ENCODE measurements around the gene RICTOR.

The RICTOR gene

GRCh38 chr5:38925154-38925925, 148.9 kb downstream of the RICTOR start:
- Histone ChIP-seq H3K27ac (ENCODE audit: low read depth, low read length) (peak overlapping the region; percentile 80), H3K4me3 (ENCODE audit: low read depth, low read length) (no peak overlapping the region), H2AFZ (ENCODE audit: low read length, unreplicated experiment) (no peak overlapping the region), H3K79me2 (ENCODE audit: control insufficient read depth, insufficient read depth, low read length, unreplicated experiment) (no peaks in the 10 kb centered on the region), H3K36me3 (ENCODE audit: insufficient read depth, low read length) (peaks cover 43% of the 10 kb centered on the region), H3K27me3 (ENCODE audit: insufficient read depth, low read length) (no peaks in the 10 kb centered on the region), H3K4me1 (ENCODE audit: control insufficient read depth, insufficient read depth, low read length, unreplicated experiment) (peaks cover 37% of the 10 kb centered on the region)

- Histone ChIP-seq H3K79me2 (ENCODE audit: control insufficient read depth, insufficient read depth, low read length, unreplicated experiment) (no peaks in the 10 kb centered on the region), H3K4me3 (ENCODE audit: low read depth, low read length) (no peak overlapping the region), H2AFZ (ENCODE audit: low read length, unreplicated experiment) (no peak overlapping the region), H3K27me3 (ENCODE audit: insufficient read depth, low read length) (no peaks in the 10 kb centered on the region), H3K27ac (ENCODE audit: low read depth, low read length) (peak overlapping the region; percentile 80), H3K4me1 (ENCODE audit: control insufficient read depth, insufficient read depth, low read length, unreplicated experiment) (peaks cover 37% of the 10 kb centered on the region), H3K36me3 (ENCODE audit: insufficient read depth, low read length) (peaks cover 39% of the 10 kb centered on the region)
Measured at GRCh38 chr5:38923661-38924451, 150.3 kb downstream of the RICTOR start.

- Histone ChIP-seq H3K4me3 (ENCODE audit: low read depth, low read length) (no peak overlapping the region), H3K4me1 (ENCODE audit: control insufficient read depth, insufficient read depth, low read length, unreplicated experiment) (peaks cover 37% of the 10 kb centered on the region), H3K79me2 (ENCODE audit: control insufficient read depth, insufficient read depth, low read length, unreplicated experiment) (no peaks in the 10 kb centered on the region), H3K36me3 (ENCODE audit: insufficient read depth, low read length) (peaks cover 31% of the 10 kb centered on the region), H2AFZ (ENCODE audit: low read length, unreplicated experiment) (no peak overlapping the region), H3K27ac (ENCODE audit: low read depth, low read length) (no peak overlapping the region), H3K27me3 (ENCODE audit: insufficient read depth, low read length) (no peaks in the 10 kb centered on the region)
Measured at GRCh38 chr5:38922199-38922598, 152.0 kb downstream of the RICTOR start.

GRCh38 chr5:38921174-38921573, 153.0 kb downstream of the RICTOR start:
- Histone ChIP-seq H3K36me3 (ENCODE audit: insufficient read depth, low read length) (peaks cover 25% of the 10 kb centered on the region), H3K27me3 (ENCODE audit: insufficient read depth, low read length) (no peaks in the 10 kb centered on the region), H3K79me2 (ENCODE audit: control insufficient read depth, insufficient read depth, low read length, unreplicated experiment) (no peaks in the 10 kb centered on the region), H3K4me1 (ENCODE audit: control insufficient read depth, insufficient read depth, low read length, unreplicated experiment) (peaks cover 28% of the 10 kb centered on the region), H3K27ac (ENCODE audit: low read depth, low read length) (no peak overlapping the region), H2AFZ (ENCODE audit: low read length, unreplicated experiment) (no peak overlapping the region), H3K4me3 (ENCODE audit: low read depth, low read length) (no peak overlapping the region)

GRCh38 chr5:38916802-38917201, 157.4 kb downstream of the RICTOR start:
- no peak overlapping the region for H3K27ac ChIP-seq (ENCODE audit: low read depth, low read length)
- H3K4me1 ChIP-seq (ENCODE audit: control insufficient read depth, insufficient read depth, low read length, unreplicated experiment): no peaks in the 10 kb centered on the region
- peaks cover 18% of the 10 kb centered on the region for H3K36me3 ChIP-seq (ENCODE audit: insufficient read depth, low read length)
- no peaks in the 10 kb centered on the region for H3K27me3 ChIP-seq (ENCODE audit: insufficient read depth, low read length)
- H3K4me3 ChIP-seq (ENCODE audit: low read depth, low read length): no peak overlapping the region
- H2AFZ ChIP-seq (ENCODE audit: low read length, unreplicated experiment): no peak overlapping the region
- H3K79me2 ChIP-seq (ENCODE audit: control insufficient read depth, insufficient read depth, low read length, unreplicated experiment): no peaks in the 10 kb centered on the region

- Histone ChIP-seq H3K4me3 (ENCODE audit: low read depth, low read length) (no peak overlapping the region), H3K4me1 (ENCODE audit: control insufficient read depth, insufficient read depth, low read length, unreplicated experiment) (no peaks in the 10 kb centered on the region), H3K36me3 (ENCODE audit: insufficient read depth, low read length) (peaks cover 24% of the 10 kb centered on the region), H3K79me2 (ENCODE audit: control insufficient read depth, insufficient read depth, low read length, unreplicated experiment) (no peaks in the 10 kb centered on the region), H3K27ac (ENCODE audit: low read depth, low read length) (no peak overlapping the region), H2AFZ (ENCODE audit: low read length, unreplicated experiment) (no peak overlapping the region), H3K27me3 (ENCODE audit: insufficient read depth, low read length) (no peaks in the 10 kb centered on the region)
Measured at GRCh38 chr5:38913714-38914113, 160.5 kb downstream of the RICTOR start.

- Histone ChIP-seq H3K79me2 (ENCODE audit: control insufficient read depth, insufficient read depth, low read length, unreplicated experiment) (no peaks in the 10 kb centered on the region), H3K36me3 (ENCODE audit: insufficient read depth, low read length) (peaks cover 36% of the 10 kb centered on the region), H3K27ac (ENCODE audit: low read depth, low read length) (no peak overlapping the region), H3K27me3 (ENCODE audit: insufficient read depth, low read length) (no peaks in the 10 kb centered on the region), H3K4me1 (ENCODE audit: control insufficient read depth, insufficient read depth, low read length, unreplicated experiment) (no peaks in the 10 kb centered on the region), H3K4me3 (ENCODE audit: low read depth, low read length) (no peak overlapping the region), H2AFZ (ENCODE audit: low read length, unreplicated experiment) (no peak overlapping the region)
Measured at GRCh38 chr5:38911933-38912332, 162.3 kb downstream of the RICTOR start.

GRCh38 chr5:38906503-38906902, 167.7 kb downstream of the RICTOR start:
- Histone ChIP-seq H3K27ac (ENCODE audit: low read depth, low read length) (no peak overlapping the region), H3K36me3 (ENCODE audit: insufficient read depth, low read length) (peaks cover 73% of the 10 kb centered on the region), H2AFZ (ENCODE audit: low read length, unreplicated experiment) (no peak overlapping the region), H3K4me3 (ENCODE audit: low read depth, low read length) (no peak overlapping the region), H3K79me2 (ENCODE audit: control insufficient read depth, insufficient read depth, low read length, unreplicated experiment) (no peaks in the 10 kb centered on the region), H3K27me3 (ENCODE audit: insufficient read depth, low read length) (no peaks in the 10 kb centered on the region), H3K4me1 (ENCODE audit: control insufficient read depth, insufficient read depth, low read length, unreplicated experiment) (no peaks in the 10 kb centered on the region)

GRCh38 chr5:38905516-38905915, 168.7 kb downstream of the RICTOR start:
- Histone ChIP-seq H3K36me3 (ENCODE audit: insufficient read depth, low read length) (peaks cover 83% of the 10 kb centered on the region), H3K79me2 (ENCODE audit: control insufficient read depth, insufficient read depth, low read length, unreplicated experiment) (no peaks in the 10 kb centered on the region), H3K27ac (ENCODE audit: low read depth, low read length) (peak overlapping the region; percentile 22; the same call in 1 of the 2 replicates), H2AFZ (ENCODE audit: low read length, unreplicated experiment) (no peak overlapping the region), H3K4me1 (ENCODE audit: control insufficient read depth, insufficient read depth, low read length, unreplicated experiment) (no peaks in the 10 kb centered on the region), H3K4me3 (ENCODE audit: low read depth, low read length) (no peak overlapping the region), H3K27me3 (ENCODE audit: insufficient read depth, low read length) (no peaks in the 10 kb centered on the region)

GRCh38 chr5:38899936-38900335, 174.3 kb downstream of the RICTOR start:
- Histone ChIP-seq H3K4me3 (ENCODE audit: low read depth, low read length) (no peak overlapping the region), H3K79me2 (ENCODE audit: control insufficient read depth, insufficient read depth, low read length, unreplicated experiment) (peaks cover 4% of the 10 kb centered on the region), H3K4me1 (ENCODE audit: control insufficient read depth, insufficient read depth, low read length, unreplicated experiment) (no peaks in the 10 kb centered on the region), H3K36me3 (ENCODE audit: insufficient read depth, low read length) (peaks cover 74% of the 10 kb centered on the region), H3K27me3 (ENCODE audit: insufficient read depth, low read length) (no peaks in the 10 kb centered on the region), H3K27ac (ENCODE audit: low read depth, low read length) (no peak overlapping the region), H2AFZ (ENCODE audit: low read length, unreplicated experiment) (no peak overlapping the region)

GRCh38 chr5:38896760-38897159, 177.4 kb downstream of the RICTOR start:
- H3K27ac ChIP-seq (ENCODE audit: low read depth, low read length): no peak overlapping the region

More at GRCh38 chr5:38896760-38897159, 177.4 kb downstream of the RICTOR start:
- peaks cover 4% of the 10 kb centered on the region for H3K79me2 ChIP-seq (ENCODE audit: control insufficient read depth, insufficient read depth, low read length, unreplicated experiment)
- H3K27me3 ChIP-seq (ENCODE audit: insufficient read depth, low read length): no peaks in the 10 kb centered on the region
- H3K4me1 ChIP-seq (ENCODE audit: control insufficient read depth, insufficient read depth, low read length, unreplicated experiment): no peaks in the 10 kb centered on the region
- no peak overlapping the region for H2AFZ ChIP-seq (ENCODE audit: low read length, unreplicated experiment)
- H3K4me3 ChIP-seq (ENCODE audit: low read depth, low read length): no peak overlapping the region
- peaks cover 67% of the 10 kb centered on the region for H3K36me3 ChIP-seq (ENCODE audit: insufficient read depth, low read length)
